AG10803 (cell line): ENCODE data around the gene GPR89A.
"Not testable (repeated sequence)": the region's sequence is repeated elsewhere in the genome, so short reads cannot be mapped to it uniquely, and the experiment has no call there.

Experiments
- DNase-seq: peaks from one replicate; pipeline ENCODE4 v3.0.0; 2010; ENCODE audit warnings: low read depth
- H3K4me3 ChIP-seq: 2 replicates; pipeline ENCODE4 v1.5.1; 2011; ENCODE audit warnings: mild to moderate bottlenecking, low read length, control low read depth
- TF ChIP-seq, protein P1 (sequence below): conservative IDR thresholded peaks from 2 replicates; pipeline ENCODE4 v1.5.1; 2011; ENCODE audit warnings: mild to moderate bottlenecking, low read length, control low read depth, inconsistent platforms

The GPR89A gene

GRCh38 chr1:145607833-145608733 lies at the start of gene GPR89A:
GPR89A (plus strand) TSS chr1:145607988; CDS start chr1:145608134, 146 bp downstream.
- H3K4me3 ChIP-seq, result peak within 1 kb of the TSS; percentile 75
- peak; percentile 83 for DNase-seq

- not testable (repeated sequence) for DNase-seq, H3K4me3 ChIP-seq
These were observed 21.0 kb upstream of the GPR89A start for GRCh38 chr1:145586820-145587219.

DNA sequence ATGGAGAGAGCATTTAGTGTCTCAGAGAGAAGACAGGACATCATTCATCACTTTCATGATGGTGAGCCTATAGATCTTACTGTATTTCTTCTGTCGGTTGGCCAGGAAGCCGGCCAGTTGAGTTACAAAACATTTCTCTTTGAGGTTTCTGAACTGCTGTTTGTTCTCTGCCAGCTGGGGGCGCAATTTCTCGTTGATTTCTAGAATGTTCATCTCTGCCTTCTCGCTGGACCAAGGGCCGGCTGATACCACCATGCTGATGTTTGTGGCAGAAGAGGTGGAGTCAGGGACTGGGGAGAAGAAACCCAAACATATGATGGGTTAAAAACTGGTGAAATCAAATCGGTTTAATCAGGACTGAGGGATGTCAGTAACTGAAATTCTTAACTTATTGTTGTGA lies 17.0 kb upstream of the GPR89A start:
- not testable (repeated sequence) for DNase-seq, H3K4me3 ChIP-seq
- TF ChIP-seq, protein P1, sequence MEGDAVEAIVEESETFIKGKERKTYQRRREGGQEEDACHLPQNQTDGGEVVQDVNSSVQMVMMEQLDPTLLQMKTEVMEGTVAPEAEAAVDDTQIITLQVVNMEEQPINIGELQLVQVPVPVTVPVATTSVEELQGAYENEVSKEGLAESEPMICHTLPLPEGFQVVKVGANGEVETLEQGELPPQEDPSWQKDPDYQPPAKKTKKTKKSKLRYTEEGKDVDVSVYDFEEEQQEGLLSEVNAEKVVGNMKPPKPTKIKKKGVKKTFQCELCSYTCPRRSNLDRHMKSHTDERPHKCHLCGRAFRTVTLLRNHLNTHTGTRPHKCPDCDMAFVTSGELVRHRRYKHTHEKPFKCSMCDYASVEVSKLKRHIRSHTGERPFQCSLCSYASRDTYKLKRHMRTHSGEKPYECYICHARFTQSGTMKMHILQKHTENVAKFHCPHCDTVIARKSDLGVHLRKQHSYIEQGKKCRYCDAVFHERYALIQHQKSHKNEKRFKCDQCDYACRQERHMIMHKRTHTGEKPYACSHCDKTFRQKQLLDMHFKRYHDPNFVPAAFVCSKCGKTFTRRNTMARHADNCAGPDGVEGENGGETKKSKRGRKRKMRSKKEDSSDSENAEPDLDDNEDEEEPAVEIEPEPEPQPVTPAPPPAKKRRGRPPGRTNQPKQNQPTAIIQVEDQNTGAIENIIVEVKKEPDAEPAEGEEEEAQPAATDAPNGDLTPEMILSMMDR, result 0 out of 2 replicates have a peak, but pooled peaks have one; percentile 5

DNA sequence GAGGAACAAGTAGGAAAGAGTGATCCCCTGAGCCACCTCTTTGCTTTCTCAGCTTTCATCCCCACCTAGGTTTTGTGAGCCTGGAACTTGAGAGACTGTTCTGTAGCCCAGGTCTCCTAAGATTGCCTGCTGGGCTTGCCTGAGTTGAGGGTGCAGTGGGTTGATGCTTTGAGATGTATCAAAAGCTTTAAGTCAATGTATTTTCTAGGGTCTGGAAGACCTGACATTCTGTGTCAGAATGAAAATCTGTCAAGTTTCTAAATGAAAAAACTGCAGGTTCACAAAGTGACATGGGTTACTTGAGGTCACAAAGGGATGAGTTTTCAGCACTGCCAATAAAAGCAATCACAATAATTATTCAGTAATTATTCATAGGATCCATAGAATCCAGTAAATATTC lies 15.4 kb upstream of the GPR89A start:
- DNase-seq, H3K4me3 ChIP-seq: not testable (repeated sequence)

DNA sequence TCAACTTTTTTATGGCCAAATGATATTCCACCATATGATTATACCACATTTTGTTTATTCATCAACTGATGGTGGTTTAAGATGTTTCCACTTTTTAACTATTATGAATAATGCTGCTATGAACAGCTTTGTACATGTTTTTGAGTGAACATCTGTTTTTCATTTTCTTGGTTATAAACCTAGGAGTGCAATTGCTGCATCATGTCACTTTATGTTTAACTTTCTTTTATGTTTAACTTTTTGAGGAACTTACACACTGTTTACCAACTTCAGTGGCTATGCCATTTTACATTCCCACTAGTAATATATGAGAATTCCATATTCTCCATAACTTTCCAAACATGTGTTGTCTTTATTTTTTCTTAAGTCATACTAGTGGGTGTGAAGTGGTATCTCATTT lies 12.4 kb upstream of the GPR89A start:
- DNase-seq, result peak; percentile 49
- H3K4me3 ChIP-seq, result not testable (repeated sequence)

DNA sequence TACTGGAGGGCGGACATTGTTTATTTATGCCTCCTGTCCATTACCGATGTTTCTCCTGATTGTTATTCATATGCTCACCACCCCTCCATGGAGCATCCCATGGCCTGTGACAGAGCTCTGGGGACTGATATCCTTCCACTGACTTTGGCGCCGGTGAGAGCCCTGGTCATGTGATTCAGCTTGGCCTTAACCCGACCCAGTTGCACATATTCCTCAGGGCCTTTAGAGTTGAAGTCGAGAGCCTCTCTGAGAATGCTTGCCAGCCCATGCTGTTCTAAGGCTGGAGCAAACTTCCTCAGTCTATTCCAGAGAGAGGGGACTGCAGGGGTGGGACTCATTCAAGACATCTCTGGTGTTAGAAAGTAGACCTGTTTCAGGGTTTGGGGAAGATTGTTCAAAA lies 11.6 kb upstream of the GPR89A start:
- H3K4me3 ChIP-seq, DNase-seq: not testable (repeated sequence)

- H3K4me3 ChIP-seq, DNase-seq: not testable (repeated sequence)
These were observed 8.4 kb upstream of the GPR89A start for GRCh38 chr1:145599426-145599825.

GRCh38 chr1:145601593-145601992 lies 6.2 kb upstream of the GPR89A start:
- TF ChIP-seq, protein P1, result no peak

GRCh38 chr1:145606840-145607239 lies 948 bp upstream of the GPR89A start:
- not testable (repeated sequence) for DNase-seq, H3K4me3 ChIP-seq

More at GRCh38 chr1:145601593-145601992, 6.2 kb upstream of the GPR89A start:
- DNase-seq, result no peak
- H3K4me3 ChIP-seq, result no peak overlapping the region

DNA sequence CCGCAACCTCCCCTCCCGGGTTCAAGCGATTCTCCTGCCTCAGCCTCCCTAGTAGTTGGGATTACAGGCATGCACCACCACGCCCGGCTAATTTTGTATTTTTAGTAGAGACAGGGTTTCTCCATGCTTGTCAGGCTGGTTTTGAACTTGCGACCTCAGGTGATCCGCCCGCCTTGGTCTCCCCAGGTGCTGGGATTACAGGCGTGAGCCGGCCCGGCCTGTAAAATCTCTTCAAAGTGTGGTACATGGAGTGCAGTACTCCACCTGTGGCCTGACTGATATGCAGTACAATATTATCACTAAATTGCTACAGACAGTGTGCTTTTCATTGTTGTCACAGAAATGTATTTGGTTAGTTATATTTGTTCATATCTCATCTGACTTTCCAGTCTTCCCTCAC lies 499 bp upstream of the GPR89A start:
- H3K4me3 ChIP-seq, result not testable (repeated sequence)

DNA sequence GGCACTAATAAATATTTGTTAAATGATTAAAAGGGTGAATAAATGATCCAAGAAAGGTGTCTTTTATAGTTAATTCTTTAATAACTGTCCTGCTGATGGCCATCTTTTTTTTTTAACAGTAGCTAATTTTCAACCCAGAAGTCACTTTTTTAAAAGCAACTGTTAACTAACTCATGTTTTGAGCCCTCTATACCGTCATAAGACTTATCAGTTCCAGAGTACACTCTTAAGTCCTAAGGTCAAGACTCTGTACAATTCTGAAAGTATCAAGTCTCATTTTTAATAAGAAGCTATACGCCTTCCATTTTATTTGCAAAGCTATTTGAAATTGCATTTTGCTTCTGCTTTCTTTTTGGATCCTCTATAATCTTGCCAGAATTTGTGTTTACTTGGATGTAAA lies 3.0 kb downstream of the GPR89A start:
- H3K4me3 ChIP-seq, result not testable (repeated sequence)

More for the DNA sequence above, 499 bp upstream of the GPR89A start:
- DNase-seq, result not testable (repeated sequence)

GRCh38 chr1:145620073-145620472 lies 12.3 kb downstream of the GPR89A start:
- not testable (repeated sequence) for H3K4me3 ChIP-seq, DNase-seq

More for the DNA sequence above, 3.0 kb downstream of the GPR89A start:
- not testable (repeated sequence) for DNase-seq

- DNase-seq, H3K4me3 ChIP-seq: not testable (repeated sequence)
These were observed 14.4 kb downstream of the GPR89A start for GRCh38 chr1:145622177-145622576.

DNA sequence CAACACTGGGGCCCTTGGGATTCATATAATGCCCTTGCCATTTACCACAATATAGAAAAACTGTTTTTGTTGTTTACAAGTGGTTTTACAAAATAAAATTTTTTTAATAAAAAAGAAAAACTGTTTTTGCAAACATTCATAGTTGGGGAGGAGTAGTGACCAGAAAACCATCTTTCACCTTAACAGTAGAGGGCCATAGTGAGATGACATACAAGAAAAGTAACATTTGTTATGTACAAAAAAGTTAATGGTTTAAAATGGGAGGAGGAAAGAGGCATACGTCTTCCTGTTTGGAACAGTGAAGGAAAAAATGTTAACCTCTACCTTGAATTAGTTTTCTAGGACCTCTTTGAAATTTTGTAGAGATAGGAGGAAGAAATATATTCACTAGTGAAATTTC lies 28.4 kb downstream of the GPR89A start:
- H3K4me3 ChIP-seq, DNase-seq: not testable (repeated sequence)

GRCh38 chr1:145641886-145642285 lies 34.1 kb downstream of the GPR89A start:
- not testable (repeated sequence) for DNase-seq, H3K4me3 ChIP-seq

DNA sequence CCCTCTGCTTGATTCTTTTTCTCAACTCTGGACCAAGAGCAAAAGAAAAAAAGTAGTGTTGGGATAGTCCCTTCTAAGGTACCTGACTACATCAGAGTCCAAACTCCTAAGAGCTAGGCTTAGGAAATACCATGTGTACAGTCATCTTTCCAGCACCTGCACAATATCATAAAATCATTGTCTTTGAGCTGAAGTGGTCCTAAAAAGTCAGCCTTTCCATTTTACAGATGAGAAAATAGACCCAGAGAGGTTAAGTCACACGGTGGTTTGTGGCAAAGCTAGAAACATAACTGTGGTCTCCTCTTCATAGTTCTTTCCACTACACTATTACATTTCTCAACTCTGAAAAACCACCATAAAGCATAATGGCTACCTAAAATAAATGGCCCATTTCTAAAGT lies 36.2 kb downstream of the GPR89A start:
- H3K4me3 ChIP-seq, DNase-seq: not testable (repeated sequence)

DNA sequence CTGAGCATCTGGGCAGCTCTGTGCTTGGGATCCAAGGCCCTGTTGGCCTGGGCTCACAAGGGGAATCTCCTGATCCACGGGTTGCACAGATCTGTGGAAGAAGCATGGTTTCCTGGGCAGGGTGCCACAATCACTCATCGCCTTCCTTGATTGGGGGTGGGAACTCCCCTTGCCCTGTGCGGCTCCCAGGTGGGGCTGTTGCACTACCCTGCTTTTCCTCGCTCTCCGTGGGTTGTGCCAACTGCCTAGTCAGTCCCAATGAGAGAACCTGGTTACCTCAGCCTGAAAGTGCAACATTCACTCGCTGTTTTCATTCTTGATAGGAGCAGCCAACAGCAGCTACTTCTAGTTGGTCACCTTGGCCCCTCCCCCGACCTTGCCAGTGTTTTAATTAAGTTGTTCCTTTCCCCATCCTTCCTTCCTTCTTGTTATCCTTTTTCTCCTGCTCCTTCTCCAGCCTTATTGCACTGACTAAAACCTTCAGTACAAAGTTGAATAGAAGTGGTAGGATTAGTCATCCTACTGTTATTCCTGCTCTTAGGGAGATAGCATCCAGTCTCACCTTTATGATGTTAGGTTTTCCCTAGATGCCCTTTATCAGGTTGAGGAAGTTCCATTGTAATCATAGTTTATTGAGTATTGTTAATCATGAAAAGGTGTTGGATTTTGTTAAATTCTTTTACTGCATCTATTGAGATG lies 48.6 kb downstream of the GPR89A start:
- not testable (repeated sequence) for H3K4me3 ChIP-seq, DNase-seq
